NCI-H128 (cell line): Measurements from ENCODE around the gene TMEM147.
"Not testable (repeated sequence)": the region's sequence is repeated elsewhere in the genome, so short reads cannot be mapped to it uniquely, and the experiment has no call there.

ENCODE experiments used
- DNase-seq: peaks from one replicate; lab custom pipeline; 2025; ENCODE audit not compliant: unreplicated experiment; lab: John Stamatoyannopoulos, UW

Gene TMEM147

DNA sequence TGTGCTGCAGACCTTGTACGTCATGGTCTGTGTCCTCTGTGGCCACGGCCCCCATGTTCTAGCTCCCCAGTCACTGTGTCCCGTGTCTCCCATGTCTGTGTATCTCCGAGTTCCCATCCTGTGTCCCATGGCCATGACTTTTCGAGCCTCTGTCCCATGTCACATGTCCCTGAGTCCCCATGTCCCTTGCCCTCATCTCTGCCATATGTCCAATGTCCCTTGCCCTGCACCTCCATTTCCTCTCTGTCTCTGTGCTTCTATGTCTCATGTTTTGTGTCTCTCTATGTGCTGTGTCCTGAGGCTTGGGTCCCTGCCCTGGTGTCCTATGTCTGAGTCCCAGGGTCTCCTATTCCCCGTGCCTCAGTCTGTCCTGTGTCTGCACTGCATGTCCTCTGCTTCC is 16.0 kb downstream of the TMEM147 start:
- no peak for DNase-seq

DNA sequence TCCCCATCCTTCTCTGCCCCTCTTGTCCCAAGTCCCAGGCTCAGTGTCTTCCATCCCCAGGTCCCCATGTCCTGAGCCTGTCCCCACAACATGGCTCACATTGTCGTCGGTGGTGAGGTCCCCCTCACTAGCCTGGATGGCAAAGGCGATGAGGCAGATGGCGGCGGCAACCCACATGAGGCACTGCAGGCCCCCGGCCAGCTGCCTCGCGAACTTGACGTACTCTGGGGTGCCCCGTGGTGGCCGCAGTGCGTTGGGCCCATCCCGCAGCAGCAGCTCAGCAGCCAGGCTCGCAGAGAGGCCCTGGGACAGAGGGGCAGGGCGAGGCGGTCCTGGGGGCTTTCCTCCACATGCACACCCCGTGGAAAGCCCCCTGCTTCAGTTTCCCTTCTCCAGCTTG is 16.9 kb downstream of the TMEM147 start:
- DNase-seq: no peak

DNA sequence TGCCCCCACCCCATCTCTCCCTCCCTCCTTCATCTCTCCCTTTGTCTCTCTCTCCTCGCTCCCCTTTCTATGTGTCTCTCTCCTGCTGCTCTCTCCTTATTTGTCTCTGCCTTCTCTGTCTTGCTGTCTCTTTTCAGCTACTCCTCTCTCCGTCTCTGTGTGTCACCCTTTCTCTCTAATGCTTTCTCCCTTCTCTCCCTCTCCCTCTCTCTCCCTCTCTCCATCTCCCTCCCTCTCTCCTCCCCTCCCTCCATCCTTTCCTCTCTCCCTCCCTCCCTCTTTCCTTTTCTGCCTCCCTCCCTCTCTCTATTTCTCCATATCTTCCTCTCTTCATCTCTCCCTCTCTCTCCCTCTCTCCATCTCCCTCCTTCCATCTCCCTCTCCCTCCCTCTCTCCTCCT is 17.4 kb downstream of the TMEM147 start:
- DNase-seq: no peak

DNA sequence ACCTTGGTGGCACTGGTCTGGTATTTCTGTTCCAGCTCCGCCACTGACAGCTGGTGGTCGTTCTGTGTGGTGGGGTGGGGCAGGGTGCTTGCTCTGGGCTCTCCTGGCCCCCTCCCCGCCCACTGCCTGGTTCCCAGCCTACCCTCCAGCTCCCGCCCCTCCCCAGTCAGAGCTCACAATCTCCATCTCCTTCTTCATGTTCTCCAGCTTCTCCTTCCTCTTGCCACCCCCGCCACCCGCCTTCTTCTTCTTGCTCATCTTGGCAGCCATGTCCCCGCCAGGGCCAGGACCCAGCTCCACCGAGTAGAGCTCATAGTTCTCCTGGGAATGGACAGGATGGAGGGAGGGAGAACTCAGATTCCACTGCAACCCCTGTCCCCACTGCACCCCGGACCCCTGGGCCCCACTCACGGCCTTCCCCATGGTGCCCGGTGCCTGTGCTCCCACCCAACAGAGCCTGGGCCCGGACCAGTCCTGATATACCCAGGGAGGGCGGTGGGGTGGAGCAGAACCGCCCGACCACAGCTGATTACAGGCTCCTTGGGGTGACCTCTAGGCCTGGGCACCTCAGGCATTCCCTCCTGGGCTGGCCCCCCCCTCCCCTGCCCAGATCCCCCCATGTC is 17.9 kb downstream of the TMEM147 start, which contains the start of gene ATP4A:
TSS of gene ATP4A (minus strand) at position 452 of the 623 bp plus-strand sequence. CDS start at position 423, 29 bp downstream.
- no peak for DNase-seq

DNA sequence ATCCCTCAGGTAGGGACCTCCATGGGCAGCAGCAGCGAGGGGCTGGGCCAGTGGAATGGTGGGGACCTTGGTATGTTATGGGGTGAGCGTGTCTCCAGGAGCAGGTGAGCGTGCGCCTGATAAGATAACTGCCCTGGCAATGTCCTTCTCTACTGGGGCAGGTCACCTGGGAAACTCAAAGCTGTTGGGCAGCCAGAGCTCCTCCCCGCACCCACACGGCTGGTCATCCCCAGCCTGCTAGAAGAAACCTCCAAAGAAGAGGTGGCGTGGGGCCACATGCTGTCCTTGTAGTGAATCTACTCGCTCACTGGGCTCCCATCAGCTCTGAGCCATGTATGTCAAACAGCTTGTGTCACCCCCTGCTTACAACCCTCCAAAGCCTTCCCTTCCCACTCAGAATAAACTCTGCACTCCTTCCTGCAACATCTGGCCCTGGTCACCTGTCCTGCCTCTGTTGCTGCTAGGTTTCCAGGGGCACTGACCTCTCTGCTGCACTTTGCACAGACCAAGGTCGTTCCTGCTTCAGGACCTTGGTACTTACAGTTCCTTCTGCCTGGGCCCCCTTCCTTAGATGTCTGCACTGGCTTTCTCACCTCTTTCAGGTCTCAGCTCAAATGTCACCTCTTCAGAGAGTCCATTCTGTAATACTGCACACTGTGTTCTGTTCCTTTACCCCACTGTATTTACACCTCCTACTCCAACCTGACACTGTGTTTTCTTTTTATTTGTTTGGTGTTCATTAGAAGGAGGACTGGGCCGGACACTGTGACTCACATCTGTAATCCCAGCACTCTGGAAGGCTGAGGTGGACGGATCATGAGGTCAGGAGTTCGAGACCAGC is 19.8 kb downstream of the TMEM147 start:
- no peak for DNase-seq

DNA sequence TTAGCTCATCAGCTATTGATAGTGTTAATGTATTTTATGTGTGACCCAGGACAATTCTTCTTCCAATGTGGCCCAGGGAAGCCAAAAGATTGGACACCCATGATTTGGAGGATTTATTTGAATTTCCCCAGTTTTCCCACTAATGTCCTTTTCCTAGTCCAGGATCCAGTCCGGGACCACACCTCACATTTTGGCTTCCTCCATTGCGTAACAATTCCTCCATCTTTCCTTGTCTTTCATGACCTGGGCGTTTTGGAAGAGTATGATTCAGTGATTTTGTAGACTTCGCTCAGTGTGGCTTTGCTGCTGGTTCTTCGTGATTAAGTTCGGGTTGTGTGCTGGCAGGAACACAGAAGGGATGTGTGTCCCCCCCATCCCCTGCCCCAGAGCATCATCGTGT is 21.3 kb downstream of the TMEM147 start:
- DNase-seq: no peak

DNA sequence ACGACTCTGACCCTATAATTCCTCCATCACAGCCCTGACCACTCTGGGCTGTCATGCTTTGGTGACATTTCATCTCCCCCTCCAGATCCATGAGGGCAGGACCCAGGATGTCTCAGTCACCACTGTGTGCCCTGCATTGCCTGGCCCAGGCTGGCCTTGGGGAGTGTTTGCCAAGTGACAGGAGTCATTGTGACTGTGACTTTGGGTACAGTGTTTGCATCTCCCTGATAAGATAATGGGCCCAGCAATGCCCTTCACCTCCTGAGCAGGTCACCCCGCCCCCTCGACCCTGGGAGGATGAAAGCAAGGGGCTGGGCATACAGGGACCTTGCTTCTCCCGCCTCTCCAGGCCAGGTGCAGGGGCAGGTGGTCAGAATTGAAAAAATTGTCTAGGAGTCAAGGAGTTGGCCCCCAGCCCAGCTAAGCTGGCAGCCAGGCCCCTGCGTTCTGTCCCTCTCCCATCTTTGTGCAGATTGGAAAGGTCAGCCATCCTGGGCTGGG is 23.9 kb downstream of the TMEM147 start:
- no peak for DNase-seq

DNA sequence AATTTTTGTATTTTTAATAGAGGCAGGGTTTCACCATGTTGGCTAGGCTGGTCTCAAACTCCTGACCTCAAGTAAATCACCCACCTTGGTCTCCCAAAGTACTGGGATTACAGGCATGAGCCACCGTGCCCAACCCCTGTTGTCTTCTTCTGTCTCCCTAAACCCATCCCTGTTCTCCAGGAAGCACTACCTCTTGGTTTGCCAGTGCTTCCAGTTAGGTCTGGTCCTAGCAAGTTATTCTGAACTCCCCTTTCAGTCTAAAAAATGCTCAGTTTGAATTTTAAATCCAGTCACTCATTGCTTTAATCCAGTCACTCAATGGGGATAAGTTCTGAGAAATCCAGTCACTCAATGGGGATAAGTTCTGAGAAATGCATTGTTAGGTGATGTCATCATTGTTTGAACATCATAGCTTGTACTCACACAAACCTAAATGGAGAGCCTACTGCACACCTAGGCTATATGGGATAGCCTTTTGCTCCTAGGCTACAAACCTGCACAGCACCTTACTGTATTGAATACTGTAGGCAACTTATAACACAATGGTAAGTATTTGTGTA is 26.1 kb downstream of the TMEM147 start:
- DNase-seq: no peak

DNA sequence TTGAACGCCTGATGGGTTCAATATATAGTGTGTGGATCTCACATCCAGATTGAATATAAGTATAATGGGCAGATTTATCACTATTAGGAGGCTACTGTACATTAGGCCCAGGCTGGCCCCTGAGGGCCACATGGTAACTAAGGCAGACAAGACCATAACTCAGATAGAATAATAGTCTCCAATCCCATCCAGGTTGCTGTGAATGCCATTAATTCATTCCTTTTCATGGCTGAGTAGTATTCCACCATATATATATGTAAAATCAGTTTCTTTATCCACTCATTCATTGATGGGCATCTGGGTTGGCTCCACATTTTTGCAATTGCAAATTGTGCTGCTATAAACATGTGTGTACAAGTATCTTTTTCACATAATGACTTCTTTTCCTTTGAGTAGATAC is 32.5 kb downstream of the TMEM147 start:
- DNase-seq: no peak

DNA sequence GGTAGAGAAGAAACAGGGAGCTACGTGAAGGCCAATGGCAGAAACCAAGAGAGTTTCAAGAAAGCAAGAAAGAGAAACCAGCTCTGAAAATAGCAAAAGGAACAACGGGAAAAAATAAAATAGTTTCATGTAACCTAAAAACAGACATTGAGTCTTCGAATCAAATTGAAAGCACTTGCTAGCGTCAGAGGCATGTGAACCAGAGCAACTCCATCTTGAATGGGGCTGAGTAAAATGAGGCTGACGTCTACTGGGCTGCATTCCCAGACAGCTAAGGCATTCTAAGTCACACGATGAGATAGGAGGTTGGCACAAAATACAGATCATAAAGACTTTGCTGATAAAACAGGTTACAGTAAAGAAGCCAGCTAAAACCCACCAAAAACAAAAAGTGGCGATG is 33.3 kb downstream of the TMEM147 start:
- DNase-seq: no peak

DNA sequence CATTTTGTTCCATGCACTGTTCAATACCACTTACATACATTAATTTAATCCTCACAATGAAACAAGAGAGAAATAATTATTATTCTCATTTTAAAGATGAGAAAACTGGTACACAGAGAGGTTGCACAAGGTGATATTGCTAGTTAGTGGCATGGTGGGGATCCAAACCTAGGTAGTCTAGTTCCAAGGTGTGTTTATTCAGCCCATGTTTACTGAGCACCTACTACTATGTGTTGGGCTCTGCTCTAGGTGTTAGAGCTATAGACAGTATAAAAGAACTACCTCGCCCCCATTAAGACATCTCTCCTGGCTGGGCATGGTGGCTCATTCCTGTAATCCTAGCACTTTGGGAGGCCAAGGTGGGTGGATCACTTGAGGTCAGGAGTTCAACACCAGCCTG is 37.3 kb downstream of the TMEM147 start:
- DNase-seq: no peak

DNA sequence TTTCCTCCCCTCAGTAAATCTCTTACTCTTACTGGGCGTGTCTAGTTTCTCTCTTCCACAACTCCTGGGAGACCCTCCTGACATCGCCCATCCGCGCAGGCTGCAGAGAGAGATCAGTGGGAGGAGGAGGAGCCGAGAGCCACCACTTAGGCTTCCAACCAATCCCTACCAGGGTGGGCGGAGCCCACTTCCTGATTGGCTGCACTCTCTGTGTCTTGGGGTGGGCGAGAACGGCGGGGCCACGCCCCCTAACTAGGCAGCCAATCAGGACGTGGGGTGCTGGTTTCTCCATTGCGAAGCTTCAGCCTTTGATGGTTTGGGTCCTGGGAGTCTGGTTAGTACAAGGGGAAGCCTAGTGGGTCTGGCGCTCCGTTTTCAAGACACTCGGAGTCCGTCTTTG is 40.4 kb downstream of the TMEM147 start, which contains the start of gene PMIS2:
TSS of gene PMIS2 (plus strand) at position 326 of the 400 bp plus-strand sequence. CDS start 87 bp downstream, outside the sequence.
- no peak for DNase-seq

DNA sequence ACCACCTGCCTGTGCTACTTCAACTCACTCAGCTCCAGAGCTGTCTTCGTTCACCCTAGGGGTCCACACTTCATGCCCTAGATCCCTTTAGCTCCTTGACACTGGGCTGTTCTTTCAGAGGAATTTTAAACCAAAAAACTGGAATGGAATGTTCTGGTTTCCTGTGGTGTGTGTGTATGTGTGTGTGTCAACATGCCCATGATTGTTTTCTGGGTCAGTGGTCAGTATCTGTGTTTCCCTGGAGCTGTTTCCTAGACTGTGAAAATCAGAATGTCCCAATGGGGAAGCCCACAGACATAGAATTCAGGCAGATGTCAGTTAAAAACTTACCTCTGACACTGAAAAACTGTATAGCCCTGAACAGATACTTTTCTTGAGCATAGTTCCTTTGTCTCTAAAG is 41.9 kb downstream of the TMEM147 start:
- DNase-seq: no peak

DNA sequence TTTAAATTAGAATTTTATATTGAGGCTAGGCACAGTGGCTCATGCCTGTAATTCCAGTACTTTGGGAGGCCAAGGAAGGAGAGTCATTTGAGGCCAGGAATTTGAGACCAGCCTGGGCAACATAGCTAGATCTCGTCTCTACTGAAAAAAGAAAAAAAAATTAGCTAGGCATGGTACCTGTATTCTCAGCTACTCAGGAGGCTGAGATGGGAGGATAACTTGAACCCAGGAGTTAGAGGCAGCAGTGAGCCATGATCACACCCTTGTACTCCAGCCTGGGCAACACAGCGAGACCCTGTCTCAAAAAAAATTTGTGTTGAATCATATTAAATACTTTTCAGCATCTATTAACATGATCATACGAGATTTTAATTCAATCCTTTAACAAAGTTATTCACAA is 45.4 kb downstream of the TMEM147 start:
- no peak for DNase-seq

DNA sequence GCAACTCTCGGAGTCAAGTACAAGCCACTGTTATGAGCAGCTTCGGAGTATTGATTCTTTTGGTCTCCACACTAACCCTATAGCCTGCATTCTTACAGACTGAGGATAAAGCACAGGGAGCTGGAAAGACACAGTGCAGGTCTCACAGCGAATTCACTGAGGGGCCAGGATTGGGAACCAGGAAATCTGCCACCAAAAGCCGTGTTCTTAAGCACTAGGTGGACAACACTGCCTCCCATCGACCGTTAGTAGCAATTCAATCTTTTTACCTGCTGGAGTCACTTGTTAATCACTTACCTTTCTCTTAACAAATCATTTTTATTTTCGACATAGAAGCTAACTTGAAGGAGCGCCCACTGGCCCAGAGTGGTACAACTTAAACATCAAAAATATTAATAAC is 46.8 kb downstream of the TMEM147 start:
- DNase-seq: no peak

DNA sequence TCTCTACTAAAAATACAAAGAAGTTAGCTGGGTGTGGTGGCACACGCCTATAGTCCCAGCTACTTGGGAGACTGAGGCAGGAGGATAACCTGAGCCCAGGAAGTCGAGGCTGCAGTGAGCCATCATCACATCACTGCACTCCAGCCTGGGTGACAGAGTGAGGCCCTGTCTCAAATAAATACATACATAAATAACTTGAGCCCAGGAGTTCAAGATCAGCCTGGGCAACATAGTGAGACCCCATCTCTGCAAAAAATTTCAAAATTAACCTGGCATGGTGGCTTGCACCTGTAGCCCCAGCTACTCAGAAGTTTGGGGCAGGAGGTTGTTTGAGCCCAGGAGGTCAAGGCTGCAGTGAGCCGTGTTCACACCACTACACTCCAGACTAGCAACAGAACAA is 49.6 kb downstream of the TMEM147 start:
- DNase-seq: not testable (repeated sequence)

DNA sequence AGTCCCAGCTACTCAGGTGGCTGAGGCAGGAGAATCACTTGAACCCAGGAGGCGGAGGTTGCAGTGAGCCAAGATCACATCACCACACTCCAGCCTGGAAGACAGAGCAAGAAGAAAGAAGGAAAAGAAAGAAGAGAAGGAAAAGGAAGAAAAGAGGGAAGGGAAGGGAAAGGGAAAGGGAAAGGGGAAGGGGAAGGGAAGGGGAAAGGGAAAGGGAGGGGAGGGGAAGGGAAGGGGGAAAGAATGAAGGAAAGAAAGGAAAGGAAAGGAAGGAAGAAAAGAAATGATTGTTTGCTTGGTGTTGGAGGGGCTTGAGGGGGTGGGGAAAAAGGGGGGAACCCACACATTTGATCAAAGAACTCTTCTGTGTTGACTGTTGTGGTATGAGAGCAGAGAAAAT is 50.5 kb downstream of the TMEM147 start:
- no peak for DNase-seq

DNA sequence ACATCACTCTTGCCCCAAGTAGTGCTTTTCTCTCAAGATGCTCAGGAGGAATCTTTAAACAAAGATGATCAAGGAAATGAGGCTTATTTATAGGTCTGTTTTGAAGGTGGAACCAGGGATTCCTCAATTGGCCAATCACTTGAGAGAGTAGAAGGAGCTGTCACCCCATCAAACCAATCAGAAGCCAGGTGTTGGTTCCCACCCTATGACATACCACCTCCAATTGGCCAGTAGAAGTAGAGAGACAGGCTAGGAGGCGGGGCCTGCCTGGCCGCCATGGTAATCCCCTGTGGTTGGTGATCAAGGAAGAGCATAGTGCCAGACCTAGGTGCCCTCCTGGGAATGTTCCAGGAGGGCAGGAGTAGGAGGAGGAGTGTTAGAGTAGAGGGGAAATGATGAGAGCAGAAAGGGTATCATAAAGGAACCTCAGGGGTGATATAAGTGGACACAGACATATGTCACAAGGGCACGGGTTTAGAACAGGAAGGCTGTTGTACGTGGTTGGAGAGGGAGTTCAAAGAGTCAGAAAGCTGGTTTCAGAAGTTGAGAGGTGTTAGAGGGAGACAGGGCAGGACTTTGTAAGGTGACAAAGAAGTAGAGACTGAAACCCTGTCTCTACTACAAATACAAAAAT is 51.1 kb downstream of the TMEM147 start:
- no peak for DNase-seq
